Amniotic stem cell (primary cell): ENCODE results near the gene AMBRA1.

Experiments
- DNase-seq: peaks from one replicate; lab custom pipeline; 2025; lab: John Stamatoyannopoulos, UW

The AMBRA1 gene

DNA sequence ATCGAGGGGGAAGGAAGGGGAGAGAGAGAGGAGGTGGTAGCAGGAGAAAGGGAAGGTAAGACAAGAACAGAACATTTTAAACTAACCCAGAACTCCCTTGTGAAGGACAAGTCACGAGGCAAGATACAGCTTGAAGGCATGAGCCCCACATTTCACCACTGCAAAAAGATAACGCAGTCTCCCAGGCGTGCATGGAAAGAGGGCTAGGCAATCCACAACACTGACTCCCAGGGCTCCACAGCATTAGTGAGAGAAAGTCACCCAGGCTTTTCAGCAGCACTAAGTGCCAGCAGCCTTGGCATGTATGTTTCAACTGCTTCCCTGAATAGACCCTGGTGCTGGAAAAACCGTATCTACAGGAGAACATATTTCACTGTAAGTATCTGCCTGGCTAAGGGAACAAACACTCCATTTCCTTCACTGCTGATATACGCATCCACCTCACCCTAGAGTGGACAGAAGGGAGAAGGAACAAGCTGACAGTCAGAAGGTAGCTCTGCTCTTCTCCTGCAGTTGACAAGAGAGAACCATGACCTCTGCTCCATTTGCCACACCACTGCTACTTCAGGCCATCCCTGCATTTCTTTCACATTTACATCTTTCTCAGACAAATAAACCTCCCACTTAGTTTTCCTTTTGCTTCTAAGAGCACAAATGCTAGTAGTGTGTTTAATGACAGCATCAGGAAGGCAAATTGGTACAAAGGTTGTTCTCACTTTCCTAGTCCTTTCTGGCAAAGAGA, 87.9 kb downstream of the AMBRA1 start:
- no peak for DNase-seq

DNA sequence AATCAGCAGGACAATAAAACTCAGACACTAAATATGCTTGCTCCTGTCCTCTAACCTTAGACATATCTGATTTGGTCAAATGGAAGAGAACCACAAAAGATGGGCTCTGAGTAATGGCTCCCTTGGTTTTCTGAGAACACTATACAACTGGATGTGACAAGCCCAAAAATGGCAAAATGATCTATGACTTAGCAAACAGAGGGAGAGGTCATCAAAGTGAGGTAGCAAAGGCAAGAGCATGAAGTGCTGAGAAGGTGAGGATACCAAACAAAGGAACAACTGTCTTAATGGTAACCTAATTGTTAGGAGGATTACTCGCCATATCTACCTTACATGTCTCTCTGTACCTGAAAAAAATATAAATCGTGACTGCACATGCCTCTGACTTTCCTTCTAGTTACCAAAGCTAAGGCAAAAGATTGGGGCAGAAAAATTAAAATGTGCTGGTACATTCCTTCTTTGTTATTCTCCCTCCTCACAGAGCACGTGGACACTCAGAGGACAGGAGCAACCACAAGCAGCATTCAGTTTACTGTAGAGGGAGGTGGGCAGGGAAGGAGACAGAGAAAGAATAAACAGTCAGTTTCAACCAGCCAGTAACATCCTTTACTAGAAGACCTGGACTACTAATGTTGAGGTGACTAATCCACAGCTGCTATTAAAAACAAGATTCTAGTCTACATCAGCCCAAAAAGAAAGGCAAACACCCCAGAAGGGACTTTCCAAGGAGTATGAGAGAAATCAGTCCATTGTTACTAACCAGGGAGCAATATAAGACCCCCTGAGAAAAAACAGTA, 88.8 kb downstream of the AMBRA1 start:
- no peak for DNase-seq

DNA sequence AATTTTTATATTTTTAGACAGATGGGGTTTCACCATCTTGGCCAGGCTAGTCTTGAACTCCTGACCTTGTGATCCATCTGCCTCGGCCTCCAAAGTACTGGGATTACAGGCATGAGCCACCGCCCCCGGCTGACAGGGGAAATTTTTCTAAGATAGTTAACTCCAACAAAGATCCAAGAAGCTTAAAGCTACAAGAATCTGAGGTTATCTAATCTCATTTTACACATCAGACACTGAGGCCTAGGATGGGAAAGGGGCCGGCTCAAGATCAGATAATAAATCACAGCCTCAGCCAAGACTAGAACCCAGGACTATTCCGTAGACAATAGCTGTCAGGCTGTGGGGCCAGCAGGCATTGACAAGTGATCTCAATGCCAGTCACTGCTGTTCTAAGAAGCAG, 94.0 kb downstream of the AMBRA1 start:
- DNase-seq, result no peak

DNA sequence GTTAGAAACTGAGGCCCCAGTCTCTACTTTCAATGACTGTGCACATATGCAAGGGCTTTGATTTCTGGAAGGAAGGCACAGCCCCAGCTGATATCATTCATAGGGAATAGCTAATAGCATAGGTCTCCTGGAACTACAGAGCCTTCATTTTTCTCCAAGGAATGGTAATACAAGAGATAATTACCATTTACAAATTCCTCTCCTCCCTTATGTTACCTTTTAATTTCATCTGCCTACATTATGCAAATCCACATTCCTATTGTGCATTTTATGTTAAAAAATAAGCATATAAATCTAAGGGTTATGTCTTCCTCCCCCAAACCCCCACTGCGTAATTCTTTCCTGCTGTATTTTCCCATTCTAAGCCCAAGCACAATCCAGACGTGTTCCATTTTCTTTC, 94.9 kb downstream of the AMBRA1 start:
- DNase-seq, result no peak

DNA sequence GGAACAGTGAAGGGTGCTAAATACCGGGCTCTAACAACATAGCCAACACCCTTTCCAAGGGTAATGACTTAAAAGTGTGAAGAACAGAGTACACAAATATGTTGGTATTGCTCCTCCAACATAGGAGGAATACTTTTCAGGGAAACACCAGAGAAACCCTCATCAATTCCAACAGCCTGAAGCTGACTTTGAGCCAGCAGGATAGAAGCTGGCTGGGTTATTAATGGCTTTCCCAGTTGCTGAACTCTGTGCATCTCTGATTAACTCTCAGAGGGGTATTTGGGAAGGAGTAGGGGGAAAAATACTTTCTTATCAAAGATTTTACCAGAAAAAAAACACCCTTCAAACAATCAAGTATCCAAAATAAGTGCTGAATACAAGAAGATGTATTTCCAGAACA, 95.6 kb downstream of the AMBRA1 start:
- no peak for DNase-seq

DNA sequence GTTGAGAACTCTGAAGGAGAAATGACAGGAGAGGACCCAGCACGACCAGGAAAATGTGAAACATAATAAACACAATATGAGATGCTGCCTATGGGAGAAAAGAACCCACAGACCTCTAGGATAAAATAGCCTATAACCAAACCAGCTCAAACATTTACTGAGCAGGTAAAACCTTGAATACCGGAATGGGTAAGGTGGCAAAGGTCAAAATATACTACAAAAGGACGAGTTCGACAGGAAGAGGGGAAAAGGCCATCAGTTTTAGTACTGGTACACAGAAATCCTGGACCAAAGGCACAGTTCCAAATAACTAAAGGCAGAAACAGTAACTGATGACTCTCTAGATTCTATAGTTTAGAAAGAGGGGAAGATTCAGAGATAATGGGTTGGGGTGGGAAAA, 96.3 kb downstream of the AMBRA1 start:
- no peak for DNase-seq

DNA sequence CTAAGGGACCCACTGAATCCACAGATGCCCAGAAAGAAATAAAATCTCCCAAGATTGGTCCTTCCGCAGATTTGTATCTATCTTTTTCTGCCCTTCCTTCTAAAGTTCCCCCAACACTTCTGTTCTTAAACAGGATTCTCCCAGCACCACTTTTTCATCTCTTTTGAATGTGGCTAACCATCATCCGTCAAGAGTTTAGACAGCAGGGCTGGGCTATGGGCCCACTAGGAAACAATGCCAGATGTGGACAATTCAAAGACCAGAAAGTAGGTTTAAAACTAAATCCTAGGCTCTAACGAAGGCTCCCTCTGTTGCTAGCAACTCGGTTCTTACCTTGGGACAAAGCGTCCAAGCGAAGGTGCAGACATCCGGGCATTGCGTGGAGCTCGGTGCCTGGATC, 100.0 kb downstream of the AMBRA1 start:
- DNase-seq, result no peak

DNA sequence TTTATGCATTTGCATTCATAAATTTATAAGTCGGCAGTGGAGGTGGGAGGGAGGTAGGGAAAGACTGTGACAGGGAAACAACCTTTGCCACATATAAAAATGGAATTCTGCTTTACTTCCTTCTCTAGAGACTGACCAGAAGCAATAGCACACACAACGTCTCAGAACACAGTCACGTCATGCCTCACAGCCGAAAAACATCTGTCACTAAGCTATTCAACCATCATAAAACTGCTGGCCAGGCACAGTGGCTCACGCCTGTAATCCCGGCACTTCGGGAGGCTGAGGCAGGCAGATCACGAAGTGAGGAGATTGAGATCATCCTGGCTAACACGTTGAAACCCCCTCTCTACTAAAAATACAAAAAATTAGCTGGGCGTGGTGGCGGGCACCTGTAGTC, 101.3 kb downstream of the AMBRA1 start:
- no peak for DNase-seq

DNA sequence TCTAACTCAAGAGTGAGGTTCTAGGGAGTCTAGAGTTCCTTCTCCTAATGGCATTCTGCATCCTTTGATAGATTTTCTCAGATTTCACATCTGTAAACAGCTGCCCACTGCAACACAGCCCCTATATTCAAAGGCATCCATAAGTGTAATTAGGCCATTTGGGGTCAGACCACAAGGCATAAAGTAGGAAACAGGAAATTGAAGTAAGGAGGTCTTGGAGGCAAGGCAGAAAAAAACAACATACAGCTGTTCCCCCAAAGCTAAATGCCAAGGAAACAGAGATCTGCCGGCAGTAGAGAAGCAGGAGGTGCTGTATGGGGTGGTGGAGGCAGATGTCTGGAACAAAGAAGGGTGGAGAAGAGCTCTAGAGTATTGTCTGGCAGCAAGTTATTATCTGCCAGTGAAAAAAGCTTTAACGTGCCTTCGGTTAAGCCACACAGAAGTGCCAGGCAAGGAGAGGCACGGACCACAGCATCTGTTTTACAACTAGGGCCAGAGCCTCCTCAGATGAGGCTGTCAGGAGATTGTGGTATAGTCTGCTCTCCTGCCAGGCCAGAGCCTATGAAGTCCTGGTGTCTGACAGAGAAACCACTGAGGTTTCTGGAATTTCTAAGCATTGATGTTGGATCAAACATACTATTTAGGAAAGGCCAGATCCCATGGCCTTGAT, 102.0 kb downstream of the AMBRA1 start:
- DNase-seq, result no peak

DNA sequence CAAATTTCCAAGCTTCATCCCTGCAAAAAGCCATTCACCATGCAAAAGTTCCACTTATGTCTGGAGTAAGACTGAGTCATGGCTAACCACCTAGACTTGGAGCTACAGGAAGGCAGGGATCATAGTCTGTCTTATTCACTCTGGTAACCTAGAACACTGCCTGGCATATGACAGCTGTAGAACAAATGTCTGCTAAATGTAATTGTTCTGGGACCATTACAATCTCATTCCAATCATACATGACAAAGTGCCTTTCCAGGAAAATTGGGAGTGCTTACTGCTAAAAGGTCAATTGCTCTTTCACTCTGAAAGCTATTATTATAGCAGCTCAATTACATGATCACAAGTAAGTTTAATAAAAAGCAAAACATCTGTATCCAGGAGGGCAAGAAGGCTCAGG, 103.2 kb downstream of the AMBRA1 start:
- DNase-seq, result no peak

DNA sequence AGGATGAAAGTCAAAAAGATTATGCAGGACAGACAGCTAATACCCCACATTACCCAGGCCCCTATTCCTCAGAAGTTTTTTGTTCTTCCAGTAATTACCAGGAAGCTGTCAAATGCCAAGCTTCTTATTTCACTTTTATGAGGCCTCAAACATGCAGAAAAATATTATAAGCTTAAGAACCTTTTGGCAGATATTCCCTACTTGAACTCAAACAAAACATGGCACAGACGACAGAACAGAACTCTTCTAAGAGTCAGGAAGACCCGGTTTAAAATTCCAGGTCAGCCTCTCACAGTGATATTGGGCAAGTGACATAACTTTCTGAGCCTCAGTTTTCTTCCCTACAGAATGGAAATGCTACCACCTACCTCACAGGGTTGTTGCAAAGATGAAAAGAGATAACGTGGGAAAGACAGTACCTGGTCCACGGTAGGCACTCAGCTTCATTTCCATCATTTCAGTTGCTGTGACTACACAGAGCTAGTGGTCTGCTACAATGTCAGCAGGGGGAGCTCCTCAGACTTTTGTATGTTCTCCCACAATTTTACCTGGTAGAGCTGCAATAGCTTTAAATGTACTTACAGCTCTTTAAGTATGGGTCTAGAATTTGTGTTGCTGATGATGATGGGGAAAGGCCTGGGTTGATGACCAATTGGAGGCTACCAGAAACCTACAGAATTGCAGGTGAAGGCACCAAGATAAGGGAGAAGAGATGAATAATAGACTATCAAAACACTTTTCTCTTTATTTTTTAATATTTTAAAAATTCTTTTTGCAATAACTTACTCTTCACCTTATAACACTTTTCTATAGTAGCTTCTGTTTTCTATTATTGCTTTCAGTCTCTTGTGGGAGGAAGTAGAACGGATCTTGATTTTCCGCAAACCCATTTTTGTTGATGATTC, 103.9 kb downstream of the AMBRA1 start:
- DNase-seq, result no peak

DNA sequence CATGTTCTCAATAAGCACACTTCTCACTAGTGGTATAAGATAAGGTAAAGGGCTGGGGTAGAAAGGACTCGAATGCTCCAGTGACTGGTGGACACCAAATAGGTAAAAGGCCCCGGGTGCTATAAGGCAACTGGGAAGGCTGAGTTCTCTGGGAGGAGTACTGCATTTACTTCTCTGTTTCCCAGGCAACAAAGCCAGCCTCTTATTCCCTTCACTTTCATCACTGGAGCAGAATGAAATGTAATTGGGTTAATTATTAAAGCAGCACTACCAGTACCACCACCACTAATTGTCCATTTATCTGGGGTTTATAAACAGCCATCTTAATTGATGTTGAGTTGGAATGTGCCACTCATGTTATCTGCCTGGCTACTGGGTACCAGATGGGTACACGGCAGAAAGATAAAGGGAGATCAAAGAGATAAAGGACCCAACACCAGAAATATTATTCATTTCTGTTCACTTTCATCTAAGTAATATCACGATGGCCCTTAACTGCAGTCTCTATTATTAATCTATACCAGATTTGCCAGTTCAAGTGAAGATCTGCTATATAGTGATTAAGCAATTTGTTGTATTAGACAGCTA, 107.9 kb downstream of the AMBRA1 start:
- DNase-seq, result no peak

DNA sequence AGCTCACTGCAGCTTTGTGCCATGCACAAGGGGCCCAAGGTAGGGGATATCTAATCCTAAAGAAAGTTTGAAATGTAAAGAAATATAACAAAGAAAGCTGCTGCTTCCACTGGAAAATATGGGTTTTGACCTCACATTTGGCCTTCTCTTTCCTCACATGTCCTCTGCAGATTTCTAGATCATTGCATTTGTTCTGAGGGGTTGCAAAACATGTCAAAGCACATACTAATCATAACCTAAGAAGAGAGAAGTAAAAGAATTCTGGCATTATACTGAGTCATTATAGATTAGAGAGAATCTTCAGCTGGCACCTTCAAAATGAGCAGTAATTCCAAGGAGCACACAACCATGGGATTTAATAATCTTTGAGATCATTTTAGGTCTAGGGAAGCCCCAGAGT, 109.7 kb downstream of the AMBRA1 start:
- no peak for DNase-seq

DNA sequence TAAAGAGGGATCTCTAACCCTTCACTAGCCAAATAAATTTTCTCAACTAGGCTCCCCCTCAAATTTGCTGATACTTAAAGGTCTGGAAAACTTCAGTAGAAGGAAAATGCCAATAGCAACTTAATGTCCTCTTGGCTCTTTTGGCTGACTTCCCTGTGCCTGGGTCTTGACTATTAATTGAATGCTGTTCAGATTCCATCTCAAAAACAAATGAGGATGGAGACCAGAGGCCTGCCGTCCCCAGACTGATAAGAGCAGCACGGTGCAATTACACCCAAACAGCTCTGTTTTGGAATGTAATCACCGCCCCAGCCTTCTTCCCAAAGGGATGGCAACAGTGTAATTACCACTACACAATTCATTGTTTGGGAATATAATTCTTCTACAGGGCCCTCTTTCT, 112.9 kb downstream of the AMBRA1 start:
- DNase-seq, result no peak

DNA sequence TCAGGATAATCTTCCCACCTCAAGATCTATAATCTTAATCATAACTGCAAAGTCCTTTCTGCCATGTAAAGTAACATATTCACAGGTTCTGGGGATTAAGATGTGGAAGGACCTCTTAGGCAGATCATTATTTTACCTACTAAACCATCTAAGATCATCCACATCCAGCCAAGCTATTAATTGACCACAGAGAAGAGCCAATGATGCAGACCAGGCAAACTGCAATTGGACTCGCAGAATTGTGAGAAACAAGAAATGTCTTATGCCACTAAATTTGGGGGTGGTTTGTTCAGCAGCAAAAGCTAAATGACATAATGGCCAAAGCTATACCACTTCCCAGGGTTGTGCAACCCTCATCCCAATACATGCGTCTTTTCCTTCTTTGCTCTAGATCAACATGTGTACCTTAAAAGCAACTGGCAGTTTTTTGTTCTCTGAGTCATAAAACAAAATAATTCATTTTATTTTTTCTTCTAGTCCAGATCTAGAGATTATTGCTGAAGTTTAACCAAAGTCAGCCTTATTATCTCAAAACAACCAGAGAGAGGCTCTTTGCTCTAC, 113.6 kb downstream of the AMBRA1 start:
- DNase-seq, result no peak

DNA sequence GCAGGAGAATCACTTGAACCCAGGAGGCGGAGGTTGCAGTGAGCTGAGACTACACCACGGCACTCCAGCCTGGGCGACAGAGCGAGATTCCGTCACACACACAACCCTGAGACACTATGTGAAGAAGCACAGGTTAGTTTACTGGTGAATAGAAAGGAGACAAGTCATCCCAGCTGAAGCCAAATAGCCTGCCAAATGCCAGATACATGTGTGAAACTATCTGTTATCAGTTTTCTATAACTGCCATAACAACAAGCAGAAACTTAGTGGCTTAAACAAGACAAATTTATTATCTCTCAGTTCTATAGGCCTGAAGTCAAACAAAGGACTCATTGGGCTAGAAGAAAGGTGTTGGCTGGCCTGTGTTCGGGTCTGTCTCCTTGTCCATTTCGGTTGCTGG, 114.2 kb downstream of the AMBRA1 start:
- DNase-seq, result no peak

DNA sequence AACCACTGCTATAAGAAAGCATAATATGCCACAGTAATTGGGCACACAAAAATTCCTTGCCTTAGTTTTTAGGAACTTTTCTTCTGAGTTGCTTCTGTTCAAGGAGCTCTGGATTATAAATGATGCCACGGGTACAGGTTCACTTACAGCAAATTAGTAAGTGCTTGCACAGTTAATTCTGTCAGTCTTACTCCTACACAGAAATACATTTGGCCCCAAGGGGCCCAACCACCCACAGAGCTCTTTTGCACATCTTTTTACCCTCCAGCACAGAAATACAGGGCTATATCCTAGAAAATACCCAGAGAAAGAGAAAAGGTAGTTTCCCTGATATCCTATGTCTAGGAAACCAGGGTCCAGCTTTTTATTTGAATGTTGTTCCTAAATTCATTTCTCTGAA, 115.6 kb downstream of the AMBRA1 start:
- DNase-seq, result no peak

DNA sequence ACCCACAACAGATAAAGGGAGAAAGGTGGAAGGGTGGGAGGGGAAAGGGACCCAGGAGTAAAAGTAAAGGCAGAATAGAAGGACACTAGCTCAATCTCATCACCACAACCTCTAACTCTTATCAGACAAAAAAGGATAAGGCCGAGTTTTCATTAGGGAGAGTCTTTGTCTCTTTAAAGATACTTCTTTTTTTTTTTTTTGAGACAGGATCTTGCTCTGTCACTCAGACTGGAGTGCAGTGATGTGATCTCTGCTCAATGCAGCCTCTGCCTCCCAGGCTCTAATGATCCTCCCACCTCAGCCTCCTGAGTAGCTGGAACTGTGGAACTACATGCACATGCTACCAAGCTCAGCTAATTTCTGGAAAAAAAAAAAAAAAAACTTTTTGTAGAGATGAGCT, 116.7 kb downstream of the AMBRA1 start:
- DNase-seq, result no peak

DNA sequence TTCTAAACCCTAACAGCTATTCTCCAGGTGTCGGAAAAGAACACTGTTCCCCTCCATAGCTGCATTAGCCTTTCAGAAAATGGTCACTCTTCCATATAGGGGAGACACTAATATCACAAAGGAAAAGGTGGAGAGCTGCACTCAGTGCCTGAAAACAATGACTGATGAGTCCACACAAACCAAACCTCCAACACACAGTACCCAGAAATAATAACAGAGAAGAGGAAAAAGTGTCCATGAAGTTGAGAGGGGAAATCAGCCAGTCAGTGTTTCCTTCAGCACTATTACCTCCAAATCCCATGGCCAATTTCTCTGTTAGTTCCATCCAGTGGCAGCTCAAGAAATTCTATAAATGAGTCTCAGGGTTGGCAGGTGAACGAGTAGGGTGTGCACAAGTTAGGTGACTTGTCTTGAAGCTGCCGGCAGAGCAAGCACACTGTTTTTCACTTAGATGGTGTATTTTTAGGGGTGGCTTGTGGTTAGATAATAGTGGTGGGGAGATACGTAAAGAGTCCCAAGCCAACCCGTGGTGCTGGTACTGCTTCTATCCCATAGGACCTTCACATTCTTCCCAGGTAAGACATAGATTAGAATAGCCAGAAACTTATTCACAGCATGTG, 117.8 kb downstream of the AMBRA1 start:
- no peak for DNase-seq

DNA sequence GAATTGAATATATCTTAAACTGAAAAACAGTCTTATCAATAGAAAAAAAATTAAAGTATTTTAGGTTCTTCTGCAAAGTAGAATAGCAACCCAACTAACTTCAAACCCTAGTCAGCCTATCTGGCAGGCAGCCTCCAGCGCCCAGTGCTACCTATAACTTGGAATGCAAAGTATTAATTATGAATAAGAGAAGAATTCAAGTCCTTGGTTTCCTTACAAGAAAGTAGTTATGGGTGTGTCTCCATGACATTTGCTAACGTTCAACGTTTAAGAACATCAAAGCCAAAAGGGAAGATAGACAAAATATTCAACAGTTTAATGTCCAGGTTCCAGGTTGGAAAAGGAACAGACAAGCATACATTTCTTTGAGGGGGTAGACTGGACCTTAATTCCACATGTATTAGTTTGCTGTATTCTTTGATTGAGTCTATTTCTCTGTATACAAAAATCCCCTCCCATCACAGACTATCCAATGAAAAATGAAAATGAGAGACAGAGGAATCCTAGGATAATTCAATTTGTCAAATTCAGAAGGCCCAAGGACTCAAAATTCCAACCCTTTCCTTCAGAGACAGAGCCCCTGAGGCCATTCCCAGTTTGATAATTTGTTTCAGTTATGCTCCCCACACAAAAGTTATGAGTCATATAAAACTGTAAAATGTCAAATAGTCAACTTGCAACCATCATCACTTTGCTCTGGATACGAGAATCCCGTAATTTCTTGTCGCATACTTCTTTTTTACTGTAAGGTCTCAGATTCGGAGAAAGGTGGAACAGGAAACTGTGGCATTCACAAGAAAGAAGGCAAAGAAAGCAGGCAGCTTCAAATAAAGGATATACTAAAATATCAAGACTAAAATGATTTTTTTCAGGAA, 118.5 kb downstream of the AMBRA1 start:
- DNase-seq, result no peak
